ENCODE data around the gene XRCC2.
"Not testable (repeated sequence)": the region's sequence is repeated elsewhere in the genome, so short reads cannot be mapped to it uniquely, and the experiment has no call there.

XRCC2 gene

GRCh38 chr7:152663931-152664330, 12.0 kb downstream of the XRCC2 start:
- DNase-seq (ENCODE audit: low spot score) = no peak

GRCh38 chr7:152663148-152663740, 12.7 kb downstream of the XRCC2 start:
- DNase-seq (ENCODE audit: low spot score) = no peak

DNA sequence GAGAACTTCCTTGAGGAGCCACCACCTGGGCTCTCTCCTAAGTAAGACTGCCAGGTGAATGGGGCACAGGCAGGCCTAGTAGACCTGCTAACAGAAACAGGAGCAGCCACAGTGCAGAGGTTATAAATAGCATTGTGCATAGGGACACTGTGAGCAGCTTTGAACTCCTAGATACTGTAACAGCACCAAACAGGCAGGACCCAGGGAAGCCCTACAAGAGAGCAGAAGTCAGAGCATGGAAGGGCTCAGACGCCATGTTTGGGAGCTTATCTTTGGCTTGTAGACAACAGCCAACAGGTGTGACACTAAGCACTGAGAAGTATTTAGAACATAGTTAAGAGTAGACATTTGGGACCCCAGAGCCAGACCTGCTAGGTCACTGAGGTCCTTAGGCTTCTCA, 14.5 kb downstream of the XRCC2 start:
- DNase-seq (ENCODE audit: low spot score) = no peak

- no peak for DNase-seq (ENCODE audit: low spot score)
Observed at GRCh38 chr7:152660021-152660420, 15.9 kb downstream of the XRCC2 start.

DNA sequence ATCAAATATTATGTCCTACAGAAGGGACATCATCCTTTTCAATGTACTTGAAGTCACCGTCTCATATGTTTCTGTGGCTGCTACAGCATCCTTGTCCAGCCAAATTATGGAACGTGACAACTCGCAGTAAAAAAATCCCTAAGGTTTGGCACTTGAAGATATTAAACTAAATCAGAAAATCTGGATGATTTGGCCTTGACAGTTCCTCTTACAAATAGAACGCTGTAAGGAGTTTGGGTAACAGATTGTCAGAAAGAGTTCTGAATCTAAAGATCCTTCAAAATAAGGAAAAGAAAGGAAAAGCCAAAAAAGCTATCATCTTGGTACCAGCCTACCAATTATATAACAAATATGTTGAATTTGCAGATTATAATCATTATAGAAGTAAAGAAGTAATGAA, 21.0 kb downstream of the XRCC2 start:
- DNase-seq (ENCODE audit: low spot score) = no peak

- DNase-seq (ENCODE audit: low spot score) = no peak
Observed at GRCh38 chr7:152649220-152649619, 26.7 kb downstream of the XRCC2 start.

GRCh38 chr7:152647009-152647408, 28.9 kb downstream of the XRCC2 start:
- DNase-seq (ENCODE audit: low spot score) = no peak

DNA sequence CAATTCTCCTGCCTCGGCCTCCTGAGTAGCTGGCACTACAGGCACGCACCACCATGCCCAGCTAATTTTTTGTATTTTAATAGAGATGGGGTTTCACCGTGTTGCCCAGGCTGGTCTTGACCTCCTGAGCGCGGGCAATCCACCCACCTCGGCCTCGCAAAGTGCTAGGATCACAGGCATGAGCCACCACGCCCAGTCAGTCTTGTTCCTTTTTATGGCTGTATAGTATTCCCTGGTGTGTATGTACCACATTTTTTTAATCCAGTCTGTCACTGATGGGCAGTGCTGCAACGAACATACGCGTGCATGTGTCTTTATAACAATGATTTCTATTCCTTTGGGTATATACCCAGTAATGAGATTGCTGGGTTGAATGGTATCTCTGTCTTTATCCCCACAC, 29.4 kb downstream of the XRCC2 start:
- DNase-seq (ENCODE audit: low spot score) = not testable (repeated sequence)

DNA sequence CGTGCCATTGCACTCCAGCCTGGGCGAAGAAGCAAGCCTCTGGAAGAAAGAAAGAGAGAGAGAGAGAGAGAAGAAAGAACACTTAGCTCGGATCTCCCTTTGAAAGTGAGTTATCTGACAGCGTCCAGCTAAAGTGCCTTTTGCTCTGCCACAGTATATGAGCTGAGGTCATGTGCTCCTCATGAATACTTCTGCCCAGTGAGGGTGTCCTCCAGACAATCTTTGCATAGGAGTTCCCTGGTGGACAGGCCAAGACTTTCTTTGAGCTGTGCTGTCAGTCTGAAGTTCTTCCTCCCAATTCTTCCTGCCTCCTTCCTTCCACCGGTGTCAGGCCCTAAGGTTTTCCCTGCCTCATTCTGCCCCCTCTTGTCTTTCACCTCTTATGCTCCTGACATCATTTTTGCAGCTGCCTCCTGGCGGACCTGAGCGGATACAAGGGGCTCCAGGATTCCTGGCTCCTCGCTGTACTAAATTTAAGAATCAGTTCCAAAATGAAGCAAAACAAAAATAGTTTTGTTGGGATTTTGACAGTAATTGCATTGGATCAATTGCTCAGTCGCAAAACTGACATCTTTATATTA, 31.9 kb downstream of the XRCC2 start:
- DNase-seq (ENCODE audit: low spot score) = no peak

GRCh38 chr7:152641384-152641783, 34.6 kb downstream of the XRCC2 start:
- no peak for DNase-seq (ENCODE audit: low spot score)

DNA sequence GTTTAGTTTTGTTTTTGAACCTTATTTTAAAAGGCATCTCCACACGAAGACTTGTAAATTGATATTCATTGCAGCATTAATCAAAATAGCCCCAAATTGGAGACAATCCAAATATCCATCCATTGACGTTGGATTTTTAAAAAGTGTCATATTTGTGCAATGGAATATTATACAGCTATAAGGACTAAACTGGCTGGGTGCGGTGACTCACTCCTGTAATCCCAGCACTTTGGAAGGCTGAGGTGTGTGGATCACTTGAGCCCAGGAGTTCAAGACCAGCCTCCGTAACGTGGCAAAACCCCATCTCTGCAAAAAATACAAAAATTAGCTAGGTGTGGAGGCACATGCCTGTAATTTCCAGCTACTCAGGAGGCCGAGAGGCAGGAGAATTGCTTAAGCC, 35.1 kb downstream of the XRCC2 start:
- DNase-seq (ENCODE audit: low spot score) = no peak

- DNase-seq (ENCODE audit: low spot score) = no peak
Observed at GRCh38 chr7:152637920-152638580, 37.9 kb downstream of the XRCC2 start.

DNA sequence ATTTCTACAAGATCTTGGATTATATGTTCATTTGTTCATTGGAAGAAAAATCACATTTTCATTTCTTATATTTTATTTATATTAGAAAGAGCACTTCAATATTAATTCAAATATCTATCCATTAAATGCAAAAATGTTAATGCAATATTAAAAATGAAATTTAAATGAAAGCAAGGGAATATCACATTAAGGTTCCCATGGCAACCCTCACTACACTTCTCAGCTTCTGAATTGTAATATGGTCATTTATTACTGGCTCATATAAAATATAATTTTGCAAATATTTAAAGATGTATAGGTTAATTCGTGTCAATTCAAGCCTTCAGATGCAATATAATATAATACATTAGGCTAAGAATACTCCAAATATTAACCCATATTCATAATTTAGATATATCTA, 38.8 kb downstream of the XRCC2 start:
- DNase-seq (ENCODE audit: low spot score) = no peak

GRCh38 chr7:152636441-152636840, 39.5 kb downstream of the XRCC2 start:
- no peak for DNase-seq (ENCODE audit: low spot score)

- DNase-seq (ENCODE audit: low spot score) = no peak
Observed at GRCh38 chr7:152633504-152633903, 42.4 kb downstream of the XRCC2 start.

- DNase-seq (ENCODE audit: low spot score) = no peak
Observed at GRCh38 chr7:152633072-152633471, 42.9 kb downstream of the XRCC2 start.

DNA sequence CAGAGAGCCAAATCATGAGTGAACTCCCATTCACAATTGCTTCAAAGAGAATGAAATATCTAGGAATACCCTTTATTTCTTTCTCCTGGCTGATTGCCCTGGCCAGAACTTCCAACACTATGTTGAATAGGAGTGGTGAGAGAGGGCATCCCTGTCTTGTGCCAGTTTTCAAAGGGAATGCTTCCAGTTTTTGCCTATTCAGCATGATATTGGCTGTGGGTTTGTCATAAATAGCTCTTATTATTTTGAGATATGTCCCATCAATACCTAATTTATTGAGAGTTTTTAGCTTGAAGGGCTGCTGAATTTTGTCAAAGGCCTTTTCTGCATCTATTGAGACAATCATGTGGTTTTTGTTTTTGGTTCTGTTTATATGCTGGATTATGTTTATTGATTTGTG, 47.2 kb downstream of the XRCC2 start:
- DNase-seq (ENCODE audit: low spot score) = not testable (repeated sequence)

GRCh38 chr7:152624228-152624627, 51.7 kb downstream of the XRCC2 start:
- no peak for DNase-seq (ENCODE audit: low spot score)

- DNase-seq (ENCODE audit: low spot score) = no peak
Observed at GRCh38 chr7:152621426-152621825, 54.5 kb downstream of the XRCC2 start.

- no peak for DNase-seq (ENCODE audit: low spot score)
Observed at GRCh38 chr7:152619027-152619739, 56.8 kb downstream of the XRCC2 start.

DNA sequence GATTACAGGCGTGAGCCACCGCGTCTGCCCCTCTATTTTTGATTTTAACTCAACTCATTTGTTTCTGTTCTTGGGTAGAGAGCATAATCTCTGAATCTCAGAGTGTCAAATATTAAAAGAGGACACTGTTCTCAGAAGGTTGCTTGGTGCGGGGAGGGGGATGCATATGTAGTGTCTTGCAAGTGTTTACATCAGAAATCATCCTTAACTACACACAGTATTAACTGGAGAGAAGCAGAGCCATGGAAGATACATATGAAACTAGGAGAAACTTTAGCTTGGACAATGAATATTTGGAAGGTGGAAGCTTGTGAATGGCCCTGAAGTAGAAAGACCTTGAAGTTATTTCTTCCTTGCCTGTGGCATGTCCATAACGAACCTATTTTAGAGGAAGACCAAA, 57.5 kb downstream of the XRCC2 start:
- no peak for DNase-seq (ENCODE audit: low spot score)

GRCh38 chr7:152617056-152617455, 58.9 kb downstream of the XRCC2 start:
- DNase-seq (ENCODE audit: low spot score) = no peak
